Measurements from ENCODE around the gene ST6GAL1. TPM values are rescaled to one million over a fixed set of nuclear protein-coding genes. Genes with fewer than 3 reads are reported as not detected.

Gene ST6GAL1
- polyA plus RNA-seq, 3 donors, result 19.0 to 24.4 (median 20.5) TPM

DNA sequence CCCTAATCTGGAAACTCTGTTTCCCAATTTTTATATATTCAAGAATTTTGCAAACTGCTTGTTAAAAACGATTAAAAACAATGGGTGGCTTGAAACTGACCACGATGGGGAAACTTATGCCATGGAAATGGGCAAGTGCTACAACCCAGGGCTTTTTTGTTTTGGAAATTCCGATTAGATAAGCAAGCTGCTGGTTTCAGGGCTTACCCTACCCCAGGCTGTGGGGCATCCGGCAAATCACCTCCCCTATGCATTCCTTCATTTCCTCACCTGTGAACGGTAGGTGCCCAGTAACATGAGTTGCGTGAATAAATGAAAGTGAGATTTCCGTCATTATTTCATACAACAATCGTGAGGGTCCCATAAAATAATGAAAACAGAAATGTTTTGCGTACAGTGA, 34.3 kb downstream of the ST6GAL1 start:
- H3K27ac Mint-ChIP-seq, result no peak overlapping the region
- H3K4me3 Mint-ChIP-seq, result no peak overlapping the region
- H3K79me2 ChIP-seq (ENCODE audit: insufficient read depth, low read length), result peaks cover 13% of the 10 kb centered on the region
- TF ChIP-seq, protein P1, sequence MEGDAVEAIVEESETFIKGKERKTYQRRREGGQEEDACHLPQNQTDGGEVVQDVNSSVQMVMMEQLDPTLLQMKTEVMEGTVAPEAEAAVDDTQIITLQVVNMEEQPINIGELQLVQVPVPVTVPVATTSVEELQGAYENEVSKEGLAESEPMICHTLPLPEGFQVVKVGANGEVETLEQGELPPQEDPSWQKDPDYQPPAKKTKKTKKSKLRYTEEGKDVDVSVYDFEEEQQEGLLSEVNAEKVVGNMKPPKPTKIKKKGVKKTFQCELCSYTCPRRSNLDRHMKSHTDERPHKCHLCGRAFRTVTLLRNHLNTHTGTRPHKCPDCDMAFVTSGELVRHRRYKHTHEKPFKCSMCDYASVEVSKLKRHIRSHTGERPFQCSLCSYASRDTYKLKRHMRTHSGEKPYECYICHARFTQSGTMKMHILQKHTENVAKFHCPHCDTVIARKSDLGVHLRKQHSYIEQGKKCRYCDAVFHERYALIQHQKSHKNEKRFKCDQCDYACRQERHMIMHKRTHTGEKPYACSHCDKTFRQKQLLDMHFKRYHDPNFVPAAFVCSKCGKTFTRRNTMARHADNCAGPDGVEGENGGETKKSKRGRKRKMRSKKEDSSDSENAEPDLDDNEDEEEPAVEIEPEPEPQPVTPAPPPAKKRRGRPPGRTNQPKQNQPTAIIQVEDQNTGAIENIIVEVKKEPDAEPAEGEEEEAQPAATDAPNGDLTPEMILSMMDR (IDR thresholded peaks at IDR 0.05), result no peak
- DNase-seq, result no peak
- H3K4me3 ChIP-seq (replicated peaks in 1 of 3; ENCODE audit: low read depth in 2 of 3, low read length in 3 of 3), result no peak overlapping the region
- H3K27me3 ChIP-seq (ENCODE audit: control insufficient read depth in 2 of 2, insufficient read depth in 2 of 2, low read length in 2 of 2), result no peaks in the 10 kb centered on the region
- no peak overlapping the region for H3K27ac ChIP-seq (ENCODE audit: low read depth in 1 of 2, low read length in 2 of 2)
- peaks cover 44 to 63% of the 10 kb centered on the region in 2 donors for H3K36me3 Mint-ChIP-seq
- 58% methylated on average over 2 of the region's 9 CpGs for WGBS (ENCODE audit: insufficient coverage)
- H3K9ac ChIP-seq (ENCODE audit: insufficient read depth, low read length, poor library complexity, severe bottlenecking), result no peak overlapping the region
- intact Hi-C loops (cut with micrococcal nuclease), result no loop called here
- no peak overlapping the region for H3K4me2 ChIP-seq (replicated peaks; ENCODE audit: extremely low read depth, low read length, poor library complexity, severe bottlenecking)
- peaks cover 12 to 20% of the 10 kb centered on the region in 2 donors for H3K4me1 ChIP-seq (ENCODE audit: control insufficient read depth in 1 of 2, insufficient read depth in 2 of 2, low read length in 2 of 2)
- H4K20me1 ChIP-seq (ENCODE audit: insufficient read depth, low read length), result peaks cover 5% of the 10 kb centered on the region
- H3K36me3 ChIP-seq (replicated peaks in 1 of 2; ENCODE audit: control insufficient read depth in 1 of 2, insufficient read depth in 2 of 2, low read length in 2 of 2), result peaks cover 20 to 48% of the 10 kb centered on the region in 2 donors
- H3K4me1 Mint-ChIP-seq, result peaks cover 30% of the 10 kb centered on the region
- H3K9me3 Mint-ChIP-seq, result peaks cover 0 to 5% (median 0%) of the 10 kb centered on the region in 7 donors
- H3K27me3 Mint-ChIP-seq (ENCODE audit: low read depth in 3 of 3), result peaks cover 0 to 2% (median 0%) of the 10 kb centered on the region in 3 donors
- H2AFZ ChIP-seq (ENCODE audit: insufficient read depth, low read depth, low read length, poor library complexity, severe bottlenecking), result no peak overlapping the region
- H3K9me3 ChIP-seq (replicated peaks in 1 of 2; ENCODE audit: control insufficient read depth in 1 of 2, insufficient read depth in 1 of 2, low read length in 2 of 2), result no peaks in the 10 kb centered on the region

DNA sequence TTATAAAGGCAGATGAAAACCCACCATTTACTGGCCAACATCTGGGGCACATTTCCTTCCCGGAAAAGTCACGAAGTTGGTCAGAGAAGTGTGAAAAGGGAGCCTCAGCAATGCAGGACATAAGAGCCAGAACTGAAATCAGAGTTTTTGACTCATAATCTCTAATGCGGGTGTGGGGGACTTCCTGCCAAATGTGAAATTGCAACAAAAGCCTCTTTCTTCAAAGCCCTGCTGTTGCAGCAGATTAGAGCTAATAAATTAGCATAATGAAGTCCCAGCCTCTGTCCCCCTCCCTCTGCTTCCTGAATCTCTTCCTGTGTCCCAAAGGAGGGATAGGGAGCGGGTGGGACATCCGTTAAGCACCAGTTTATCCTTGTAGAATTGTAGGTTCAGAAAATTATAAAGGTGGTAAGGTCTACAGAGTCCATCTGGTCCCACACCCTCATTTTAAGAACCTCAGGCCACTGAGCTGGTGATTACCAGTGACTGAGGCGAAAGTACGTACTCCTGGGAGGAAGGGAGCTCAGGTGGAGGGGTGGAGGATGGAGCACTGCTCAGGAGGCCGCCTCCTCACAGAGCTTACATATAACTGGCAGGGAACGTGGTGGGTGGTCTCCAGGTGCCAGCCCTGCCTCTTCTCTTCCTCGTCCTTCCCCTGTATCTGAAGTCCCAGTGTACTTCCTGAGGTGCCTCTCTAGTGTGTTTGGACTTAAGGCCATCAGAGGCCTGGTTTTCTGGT, 35.0 kb downstream of the ST6GAL1 start:
- H3K4me1 Mint-ChIP-seq, result peaks cover 24% of the 10 kb centered on the region
- Histone ChIP-seq H3K27me3 (ENCODE audit: control insufficient read depth in 2 of 2, insufficient read depth in 2 of 2, low read length in 2 of 2) (no peaks in the 10 kb centered on the region), H3K4me2 (replicated peaks; ENCODE audit: extremely low read depth, low read length, poor library complexity, severe bottlenecking) (no peak overlapping the region), H3K36me3 (replicated peaks in 1 of 2; ENCODE audit: control insufficient read depth in 1 of 2, insufficient read depth in 2 of 2, low read length in 2 of 2) (peaks cover 20 to 48% of the 10 kb centered on the region in 2 donors), H3K9me3 (replicated peaks in 1 of 2; ENCODE audit: control insufficient read depth in 1 of 2, insufficient read depth in 1 of 2, low read length in 2 of 2) (no peaks in the 10 kb centered on the region), H3K79me2 (ENCODE audit: insufficient read depth, low read length) (peaks cover 6% of the 10 kb centered on the region), H3K4me1 (ENCODE audit: control insufficient read depth in 1 of 2, insufficient read depth in 2 of 2, low read length in 2 of 2) (peaks cover 8 to 13% of the 10 kb centered on the region in 2 donors), H2AFZ (ENCODE audit: insufficient read depth, low read depth, low read length, poor library complexity, severe bottlenecking) (no peak overlapping the region), H4K20me1 (ENCODE audit: insufficient read depth, low read length) (peaks cover 1% of the 10 kb centered on the region), H3K9ac (ENCODE audit: insufficient read depth, low read length, poor library complexity, severe bottlenecking) (no peak overlapping the region), H3K27ac (ENCODE audit: low read depth in 1 of 2, low read length in 2 of 2) (peak overlapping the region in 1 of 2 donors; percentile 23), H3K4me3 (replicated peaks in 1 of 3; ENCODE audit: low read depth in 2 of 3, low read length in 3 of 3) (no peak overlapping the region)
- no peak for DNase-seq
- intact Hi-C loops (cut with micrococcal nuclease), result no loop called here
- peak overlapping the region in 4 of 7 donors; percentile 14 to 63 (median 26) for H3K27ac Mint-ChIP-seq
- peaks cover 46 to 63% of the 10 kb centered on the region in 2 donors for H3K36me3 Mint-ChIP-seq
- H3K27me3 Mint-ChIP-seq (ENCODE audit: low read depth in 3 of 3), result peaks cover 0 to 2% (median 0%) of the 10 kb centered on the region in 3 donors
- TF ChIP-seq, protein P1 (IDR thresholded peaks at IDR 0.05), result no peak
- no peak overlapping the region for H3K4me3 Mint-ChIP-seq
- WGBS (ENCODE audit: insufficient coverage), result 78% methylated on average over 2 of the region's 10 CpGs
- peaks cover 0 to 5% (median 0%) of the 10 kb centered on the region in 7 donors for H3K9me3 Mint-ChIP-seq
